HG02642 (cell line): ENCODE results near the gene FANCD2OS.
"Not testable (repeated sequence)": the region's sequence is repeated elsewhere in the genome, so short reads cannot be mapped to it uniquely, and the experiment has no call there.

Experiments used
- ATAC-seq: cut with Tn5 transposase; IDR thresholded peaks from one replicate; pipeline ENCODE4 v1.9.1; 2021; ENCODE audit warnings: mild to moderate bottlenecking; ENCODE audit not compliant: unreplicated experiment, poor library complexity

FANCD2OS gene

GRCh38 chr3:10099041-10099440, 9.0 kb downstream of the FANCD2OS start:
- ATAC-seq, result no peak

GRCh38 chr3:10093678-10094077, 14.4 kb downstream of the FANCD2OS start:
- ATAC-seq, result no peak

- ATAC-seq, result not testable (repeated sequence)
Observed at GRCh38 chr3:10091387-10091786, 16.7 kb downstream of the FANCD2OS start.

- ATAC-seq, result not testable (repeated sequence)
Observed at GRCh38 chr3:10090774-10091173, 17.3 kb downstream of the FANCD2OS start.

- no peak for ATAC-seq
Observed at GRCh38 chr3:10090179-10090578, 17.9 kb downstream of the FANCD2OS start.

- ATAC-seq, result no peak
Observed at GRCh38 chr3:10088256-10088655, 19.8 kb downstream of the FANCD2OS start.

- ATAC-seq, result no peak
Observed at GRCh38 chr3:10085738-10086137, 22.3 kb downstream of the FANCD2OS start.

- ATAC-seq, result no peak
Observed at GRCh38 chr3:10081871-10082270, 26.2 kb downstream of the FANCD2OS start.

- ATAC-seq, result no peak
Observed at GRCh38 chr3:10074666-10075065, 33.4 kb downstream of the FANCD2OS start.

GRCh38 chr3:10070077-10070476, 38.0 kb downstream of the FANCD2OS start:
- not testable (repeated sequence) for ATAC-seq

GRCh38 chr3:10055097-10055496, 53.0 kb downstream of the FANCD2OS start:
- no peak for ATAC-seq
